K562 (cell line): Measurements from ENCODE around the gene S100P. TPM values are rescaled to one million over a fixed set of nuclear protein-coding genes. Genes with fewer than 3 reads are reported as not detected.

Source experiments
- COPS2 ChIP-seq: fragments of 450-650 bp; conservative IDR thresholded peaks from 2 replicates; pipeline ENCODE4 v1.6.1; 2016; ENCODE audit warnings: mild to moderate bottlenecking, moderate library complexity
- E2F3 ChIP-seq: fragments of 250-450 bp; sonication (Bioruptor Pico); IDR thresholded peaks from 2 replicates; pipeline ENCODE4 v1.4.0; 2020; ENCODE audit warnings: mild to moderate bottlenecking
- FOXA3 ChIP-seq, 2 experiments: fragments of 450-650 bp in 1 of 2; sonication (generic) in 1 of 2; formaldehyde crosslinking; IDR thresholded peaks in 1 of 2; conservative IDR thresholded peaks in 1 of 2; 2 replicates each; pipeline versions ENCODE4 v1.4.0 to v1.8.0; 2020 to 2022; ENCODE audit warnings: mild to moderate bottlenecking in 2 of 2, missing genetic modification reagents in 1 of 2
- HSF4 ChIP-seq: fragments of 250-450 bp; sonication (Bioruptor Pico); IDR thresholded peaks from 2 replicates; pipeline ENCODE4 v2.1.2; 2022; ENCODE audit warnings: mild to moderate bottlenecking, moderate library complexity, borderline replicate concordance
- IFI16 ChIP-seq: fragments of 250-450 bp; sonication (Bioruptor Pico); IDR thresholded peaks from 2 replicates; pipeline ENCODE4 v2.1.2; 2022; ENCODE audit warnings: mild to moderate bottlenecking, inconsistent platforms
- KLF6 ChIP-seq: fragments of 250-450 bp; sonication (Bioruptor Pico); IDR thresholded peaks from 2 replicates; pipeline ENCODE4 v1.4.0; 2020; ENCODE audit warnings: mild to moderate bottlenecking, moderate library complexity, borderline replicate concordance
- MECOM ChIP-seq: fragments of 250-450 bp; sonication (Bioruptor Pico); IDR thresholded peaks from 2 replicates; pipeline ENCODE4 v1.8.0; 2022; ENCODE audit warnings: inconsistent platforms
- MTA3 ChIP-seq: fragments of 450-650 bp; formaldehyde crosslinking; IDR thresholded peaks from 2 replicates; pipeline ENCODE4 v1.6.1; 2017; ENCODE audit warnings: mild to moderate bottlenecking, borderline replicate concordance
- TEAD2 ChIP-seq: fragments of 450-650 bp; IDR thresholded peaks from 2 replicates; pipeline ENCODE4 v1.6.1; 2016; ENCODE audit warnings: missing genetic modification characterization, control low read depth, missing compliant biosample characterization
- TSC22D4 ChIP-seq: fragments of 450-650 bp; IDR thresholded peaks from 2 replicates; pipeline ENCODE4 v1.6.1; 2016; ENCODE audit warnings: missing genetic modification characterization, missing biosample characterization, control low read depth
- ZNF253 ChIP-seq: fragments of 250-450 bp; sonication (Bioruptor Pico); conservative IDR thresholded peaks from 2 replicates; pipeline ENCODE4 v1.6.1; 2021; ENCODE audit warnings: mild to moderate bottlenecking
- ZZZ3 ChIP-seq: fragments of 450-650 bp; IDR thresholded peaks from 2 replicates; pipeline ENCODE4 v1.6.1; 2016; ENCODE audit warnings: antibody characterized with exemption, mild to moderate bottlenecking, moderate library complexity
- polyA plus RNA-seq, 8 experiments: library from polyadenylated mRNA; depleted of rRNA in 4 of 8; stranded (reverse) in 5 of 8; unstranded in 3 of 8; fragments of >200 nt; fragmentation: Nextera tagmentation in 2 of 8; fragmentation: Illumina TruSeq in 1 of 8; extraction: Ambion mirVana in 2 of 8; extraction: Trizol in 1 of 8; gene quantifications; 2 replicates each; pipeline versions ENCODE4 v1.2.1 to v1.2.3, GENCODE V29; 2011 to 2014; ENCODE audit warnings: inconsistent platforms in 1 of 8, missing spikeins in 1 of 8
- total RNA-seq, 7 experiments: library from RNA; depleted of rRNA in 6 of 7; stranded (reverse); fragments of >200 nt in 6 of 7; fragmentation: Illumina TruSeq in 2 of 7; extraction: Trizol in 2 of 7; gene quantifications; 2 replicates each; pipeline versions ENCODE4 v1.2.1 to v1.2.3, GENCODE V29; 2011 to 2021; ENCODE audit warnings: low replicate concordance in 1 of 7
- TF ChIP-seq, protein P1 (sequence below): fragments of 450-650 bp; IDR thresholded peaks from 2 replicates; pipeline ENCODE4 v1.6.1; 2017; ENCODE audit warnings: antibody characterized with exemption, mild to moderate bottlenecking
- TF ChIP-seq, protein P2 (sequence below), 2 experiments: fragments of 250-450 bp in 1 of 2; fragments of 450-650 bp in 1 of 2; sonication (Bioruptor Pico) in 1 of 2; IDR thresholded peaks; 2 replicates each; pipeline versions ENCODE4 v1.6.1 to v1.8.0; 2016 to 2021; ENCODE audit warnings: mild to moderate bottlenecking in 2 of 2, moderate library complexity in 2 of 2, missing compliant biosample characterization in 1 of 2, missing genetic modification characterization in 1 of 2
- TF ChIP-seq, protein P3 (sequence below): sonication (generic); formaldehyde crosslinking; IDR thresholded peaks from 2 replicates; pipeline ENCODE4 v1.5.0; 2020; ENCODE audit warnings: missing genetic modification reagents
- TF ChIP-seq, protein P4 (sequence below): sonication (generic); formaldehyde crosslinking; IDR thresholded peaks from 2 replicates; pipeline ENCODE4 v1.8.1; 2023; ENCODE audit warnings: mild to moderate bottlenecking, missing genetic modification reagents

S100P gene
- total and polyA plus RNA-seq, 9 of the 15 experiments (the other 6 are each of a cell fraction or from before 2014, with no cell fraction given), result 4.1 to 23.8 (median 7.5) TPM

DNA sequence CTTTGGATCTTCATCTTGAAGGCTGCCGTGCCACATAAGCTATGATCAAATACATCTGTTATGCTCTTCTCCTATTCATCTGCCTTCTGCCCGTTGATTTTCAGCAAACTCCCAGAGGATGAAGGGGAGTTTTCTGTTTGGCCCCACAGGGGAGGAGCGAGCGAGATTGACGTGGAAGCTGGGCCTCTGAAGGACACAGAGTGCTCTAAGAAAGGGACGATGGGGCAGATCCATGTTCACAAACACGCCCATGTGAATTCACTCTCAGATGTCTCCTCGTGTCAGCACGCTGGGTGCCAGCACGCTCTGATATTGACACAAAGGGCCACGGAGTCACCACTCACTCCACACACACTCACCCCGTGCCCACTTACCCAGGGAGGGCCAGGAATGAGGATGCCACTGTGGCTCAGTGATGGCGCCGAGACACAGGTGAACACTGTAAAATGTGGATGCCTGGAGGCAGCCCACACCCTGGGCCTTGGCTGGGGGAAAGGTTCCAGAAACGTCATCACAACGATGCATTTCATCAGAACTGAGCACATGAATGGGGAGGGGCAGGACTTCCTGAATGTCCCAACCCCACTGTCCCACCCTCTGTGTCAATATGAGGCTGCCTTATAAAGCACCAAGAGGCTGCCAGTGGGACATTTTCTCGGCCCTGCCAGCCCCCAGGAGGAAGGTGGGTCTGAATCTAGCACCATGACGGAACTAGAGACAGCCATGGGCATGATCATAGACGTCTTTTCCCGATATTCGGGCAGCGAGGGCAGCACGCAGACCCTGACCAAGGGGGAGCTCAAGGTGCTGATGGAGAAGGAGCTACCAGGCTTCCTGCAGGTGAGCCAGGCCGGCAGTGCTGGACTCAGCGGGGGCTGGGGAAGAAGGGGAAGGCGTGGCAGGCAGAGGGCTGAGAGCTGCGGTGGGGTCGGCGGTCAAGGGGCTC, at the start of gene S100P (continued):
- TF ChIP-seq, protein P1, sequence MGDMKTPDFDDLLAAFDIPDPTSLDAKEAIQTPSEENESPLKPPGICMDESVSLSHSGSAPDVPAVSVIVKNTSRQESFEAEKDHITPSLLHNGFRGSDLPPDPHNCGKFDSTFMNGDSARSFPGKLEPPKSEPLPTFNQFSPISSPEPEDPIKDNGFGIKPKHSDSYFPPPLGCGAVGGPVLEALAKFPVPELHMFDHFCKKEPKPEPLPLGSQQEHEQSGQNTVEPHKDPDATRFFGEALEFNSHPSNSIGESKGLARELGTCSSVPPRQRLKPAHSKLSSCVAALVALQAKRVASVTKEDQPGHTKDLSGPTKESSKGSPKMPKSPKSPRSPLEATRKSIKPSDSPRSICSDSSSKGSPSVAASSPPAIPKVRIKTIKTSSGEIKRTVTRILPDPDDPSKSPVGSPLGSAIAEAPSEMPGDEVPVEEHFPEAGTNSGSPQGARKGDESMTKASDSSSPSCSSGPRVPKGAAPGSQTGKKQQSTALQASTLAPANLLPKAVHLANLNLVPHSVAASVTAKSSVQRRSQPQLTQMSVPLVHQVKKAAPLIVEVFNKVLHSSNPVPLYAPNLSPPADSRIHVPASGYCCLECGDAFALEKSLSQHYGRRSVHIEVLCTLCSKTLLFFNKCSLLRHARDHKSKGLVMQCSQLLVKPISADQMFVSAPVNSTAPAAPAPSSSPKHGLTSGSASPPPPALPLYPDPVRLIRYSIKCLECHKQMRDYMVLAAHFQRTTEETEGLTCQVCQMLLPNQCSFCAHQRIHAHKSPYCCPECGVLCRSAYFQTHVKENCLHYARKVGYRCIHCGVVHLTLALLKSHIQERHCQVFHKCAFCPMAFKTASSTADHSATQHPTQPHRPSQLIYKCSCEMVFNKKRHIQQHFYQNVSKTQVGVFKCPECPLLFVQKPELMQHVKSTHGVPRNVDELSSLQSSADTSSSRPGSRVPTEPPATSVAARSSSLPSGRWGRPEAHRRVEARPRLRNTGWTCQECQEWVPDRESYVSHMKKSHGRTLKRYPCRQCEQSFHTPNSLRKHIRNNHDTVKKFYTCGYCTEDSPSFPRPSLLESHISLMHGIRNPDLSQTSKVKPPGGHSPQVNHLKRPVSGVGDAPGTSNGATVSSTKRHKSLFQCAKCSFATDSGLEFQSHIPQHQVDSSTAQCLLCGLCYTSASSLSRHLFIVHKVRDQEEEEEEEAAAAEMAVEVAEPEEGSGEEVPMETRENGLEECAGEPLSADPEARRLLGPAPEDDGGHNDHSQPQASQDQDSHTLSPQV, result peak; percentile 44; the same call in 1 of the 2 replicates
- TF ChIP-seq, protein P2, sequence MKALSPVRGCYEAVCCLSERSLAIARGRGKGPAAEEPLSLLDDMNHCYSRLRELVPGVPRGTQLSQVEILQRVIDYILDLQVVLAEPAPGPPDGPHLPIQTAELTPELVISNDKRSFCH (CRISPR knock-in tag; IDR thresholded peaks at IDR 0.05), result no peak
- TF ChIP-seq, protein P2 (tag; IDR thresholded peaks at IDR 0.05), result no peak
- TF ChIP-seq E2F3 (CRISPR knock-in tag) (no peak), ZZZ3 (no peak), ZNF253 (CRISPR knock-in tag) (no peak), TSC22D4 (no peak), HSF4 (no peak), FOXA3 (CRISPR knock-in tag; conservative IDR thresholded peaks at IDR 0.05 in 1 of 2, IDR thresholded peaks at IDR 0.05 in 1 of 2) (peak; percentile 92 to 98), TEAD2 (tag) (no peak), MTA3 (0 out of 2 replicates have a peak, but pooled peaks have one; percentile 32), COPS2 (no peak), IFI16 (no peak), KLF6 (CRISPR knock-in tag) (no peak), MECOM (CRISPR knock-in tag) (no peak)
- TF ChIP-seq, protein P3, sequence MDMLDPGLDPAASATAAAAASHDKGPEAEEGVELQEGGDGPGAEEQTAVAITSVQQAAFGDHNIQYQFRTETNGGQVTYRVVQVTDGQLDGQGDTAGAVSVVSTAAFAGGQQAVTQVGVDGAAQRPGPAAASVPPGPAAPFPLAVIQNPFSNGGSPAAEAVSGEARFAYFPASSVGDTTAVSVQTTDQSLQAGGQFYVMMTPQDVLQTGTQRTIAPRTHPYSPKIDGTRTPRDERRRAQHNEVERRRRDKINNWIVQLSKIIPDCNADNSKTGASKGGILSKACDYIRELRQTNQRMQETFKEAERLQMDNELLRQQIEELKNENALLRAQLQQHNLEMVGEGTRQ, result no peak
- TF ChIP-seq, protein P4, sequence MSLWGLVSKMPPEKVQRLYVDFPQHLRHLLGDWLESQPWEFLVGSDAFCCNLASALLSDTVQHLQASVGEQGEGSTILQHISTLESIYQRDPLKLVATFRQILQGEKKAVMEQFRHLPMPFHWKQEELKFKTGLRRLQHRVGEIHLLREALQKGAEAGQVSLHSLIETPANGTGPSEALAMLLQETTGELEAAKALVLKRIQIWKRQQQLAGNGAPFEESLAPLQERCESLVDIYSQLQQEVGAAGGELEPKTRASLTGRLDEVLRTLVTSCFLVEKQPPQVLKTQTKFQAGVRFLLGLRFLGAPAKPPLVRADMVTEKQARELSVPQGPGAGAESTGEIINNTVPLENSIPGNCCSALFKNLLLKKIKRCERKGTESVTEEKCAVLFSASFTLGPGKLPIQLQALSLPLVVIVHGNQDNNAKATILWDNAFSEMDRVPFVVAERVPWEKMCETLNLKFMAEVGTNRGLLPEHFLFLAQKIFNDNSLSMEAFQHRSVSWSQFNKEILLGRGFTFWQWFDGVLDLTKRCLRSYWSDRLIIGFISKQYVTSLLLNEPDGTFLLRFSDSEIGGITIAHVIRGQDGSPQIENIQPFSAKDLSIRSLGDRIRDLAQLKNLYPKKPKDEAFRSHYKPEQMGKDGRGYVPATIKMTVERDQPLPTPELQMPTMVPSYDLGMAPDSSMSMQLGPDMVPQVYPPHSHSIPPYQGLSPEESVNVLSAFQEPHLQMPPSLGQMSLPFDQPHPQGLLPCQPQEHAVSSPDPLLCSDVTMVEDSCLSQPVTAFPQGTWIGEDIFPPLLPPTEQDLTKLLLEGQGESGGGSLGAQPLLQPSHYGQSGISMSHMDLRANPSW (CRISPR knock-in tag), result no peak
